Measurements from ENCODE around the gene APBB1IP. TPM values are rescaled to one million over a fixed set of nuclear protein-coding genes. Genes with fewer than 3 reads are reported as not detected.

Gene APBB1IP
- total RNA-seq, 1 donor from 2014 or later: not detected

DNA sequence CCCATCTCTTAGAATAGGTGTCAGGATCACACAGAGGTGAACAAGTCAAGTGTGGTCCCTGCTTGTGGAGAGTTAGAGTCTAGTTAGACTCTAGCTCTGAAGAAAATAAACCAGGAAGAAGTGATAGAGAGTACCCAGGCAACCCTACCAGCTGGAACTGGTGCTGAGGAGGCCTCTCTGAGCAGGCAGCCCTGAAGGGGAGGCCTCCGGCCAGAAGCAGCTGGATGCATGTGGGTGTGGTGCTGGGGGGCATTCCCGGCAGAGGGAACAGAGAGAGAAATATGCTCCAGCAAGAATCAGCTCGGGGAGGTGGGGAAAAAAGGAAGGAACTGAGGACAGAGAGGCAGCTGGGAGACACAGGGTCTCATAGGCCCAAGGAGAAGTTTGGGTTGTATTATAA is 68.6 kb downstream of the APBB1IP start:
- no peak overlapping the region for H3K4me2 ChIP-seq
- no peak for DNase-seq (ENCODE audit: low spot score)
- TF ChIP-seq EZH2phosphoT487 (IDR thresholded peaks at IDR 0.05) (no peak), EZH2 (IDR thresholded peaks at IDR 0.05) (no peak)
- TF ChIP-seq, protein P1, sequence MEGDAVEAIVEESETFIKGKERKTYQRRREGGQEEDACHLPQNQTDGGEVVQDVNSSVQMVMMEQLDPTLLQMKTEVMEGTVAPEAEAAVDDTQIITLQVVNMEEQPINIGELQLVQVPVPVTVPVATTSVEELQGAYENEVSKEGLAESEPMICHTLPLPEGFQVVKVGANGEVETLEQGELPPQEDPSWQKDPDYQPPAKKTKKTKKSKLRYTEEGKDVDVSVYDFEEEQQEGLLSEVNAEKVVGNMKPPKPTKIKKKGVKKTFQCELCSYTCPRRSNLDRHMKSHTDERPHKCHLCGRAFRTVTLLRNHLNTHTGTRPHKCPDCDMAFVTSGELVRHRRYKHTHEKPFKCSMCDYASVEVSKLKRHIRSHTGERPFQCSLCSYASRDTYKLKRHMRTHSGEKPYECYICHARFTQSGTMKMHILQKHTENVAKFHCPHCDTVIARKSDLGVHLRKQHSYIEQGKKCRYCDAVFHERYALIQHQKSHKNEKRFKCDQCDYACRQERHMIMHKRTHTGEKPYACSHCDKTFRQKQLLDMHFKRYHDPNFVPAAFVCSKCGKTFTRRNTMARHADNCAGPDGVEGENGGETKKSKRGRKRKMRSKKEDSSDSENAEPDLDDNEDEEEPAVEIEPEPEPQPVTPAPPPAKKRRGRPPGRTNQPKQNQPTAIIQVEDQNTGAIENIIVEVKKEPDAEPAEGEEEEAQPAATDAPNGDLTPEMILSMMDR (IDR thresholded peaks at IDR 0.05): no peak
- H3K9me3 ChIP-seq (ENCODE audit: low read depth): no peaks in the 10 kb centered on the region
- Mint-ChIP-seq H3K4me3 (no peak overlapping the region), H3K27me3 (ENCODE audit: insufficient read depth, low read depth) (peaks cover 3% of the 10 kb centered on the region), H3K4me1 (no peaks in the 10 kb centered on the region), H3K9me3 (no peaks in the 10 kb centered on the region), H3K36me3 (no peaks in the 10 kb centered on the region), H3K27ac (no peak overlapping the region)
- H3K9ac ChIP-seq: no peak overlapping the region
- no peak overlapping the region for H3K27ac ChIP-seq
- no peaks in the 10 kb centered on the region for H3K79me2 ChIP-seq (ENCODE audit: low read depth)
- H3K36me3 ChIP-seq: no peaks in the 10 kb centered on the region
- no peaks in the 10 kb centered on the region for H3K4me1 ChIP-seq
- no peak overlapping the region for H3K4me3 ChIP-seq
- H4K20me1 ChIP-seq (ENCODE audit: low read depth): no peaks in the 10 kb centered on the region
- H2AFZ ChIP-seq (replicated peaks): no peak overlapping the region
- no peaks in the 10 kb centered on the region for H3K27me3 ChIP-seq
- H3F3A ChIP-seq (ENCODE audit: low read depth): no peaks in the 10 kb centered on the region

- H3K27ac ChIP-seq: no peak overlapping the region
- no peaks in the 10 kb centered on the region for H3F3A ChIP-seq (ENCODE audit: low read depth)
- no peaks in the 10 kb centered on the region for H3K36me3 ChIP-seq
- TF ChIP-seq EZH2 (IDR thresholded peaks at IDR 0.05): no peak
- TF ChIP-seq, protein P1 (IDR thresholded peaks at IDR 0.05): no peak
- TF ChIP-seq EZH2phosphoT487 (IDR thresholded peaks at IDR 0.05): no peak
- no peak overlapping the region for H3K4me2 ChIP-seq
- Mint-ChIP-seq H3K9me3 (peaks cover 2% of the 10 kb centered on the region), H3K4me3 (no peak overlapping the region), H3K36me3 (no peaks in the 10 kb centered on the region), H3K4me1 (no peaks in the 10 kb centered on the region), H3K27ac (no peak overlapping the region), H3K27me3 (ENCODE audit: insufficient read depth, low read depth) (peaks cover 3% of the 10 kb centered on the region)
- H3K9me3 ChIP-seq (ENCODE audit: low read depth): no peaks in the 10 kb centered on the region
- H4K20me1 ChIP-seq (ENCODE audit: low read depth): no peaks in the 10 kb centered on the region
- no peak for DNase-seq (ENCODE audit: low spot score)
- no peaks in the 10 kb centered on the region for H3K79me2 ChIP-seq (ENCODE audit: low read depth)
- no peak overlapping the region for H3K9ac ChIP-seq
- no peaks in the 10 kb centered on the region for H3K4me1 ChIP-seq
- H2AFZ ChIP-seq (replicated peaks): no peak overlapping the region
- no peak overlapping the region for H3K4me3 ChIP-seq
- H3K27me3 ChIP-seq: no peaks in the 10 kb centered on the region
These were observed 69.3 kb downstream of the APBB1IP start for GRCh38 chr10:26507441-26507840.

GRCh38 chr10:26508016-26508415 is 69.9 kb downstream of the APBB1IP start:
- peaks cover 3% of the 10 kb centered on the region for H3K9me3 Mint-ChIP-seq
- no peaks in the 10 kb centered on the region for H4K20me1 ChIP-seq (ENCODE audit: low read depth)
- no peak for DNase-seq (ENCODE audit: low spot score)
- no peaks in the 10 kb centered on the region for H3K79me2 ChIP-seq (ENCODE audit: low read depth)
- no peaks in the 10 kb centered on the region for H3K36me3 Mint-ChIP-seq
- H3F3A ChIP-seq (ENCODE audit: low read depth): no peaks in the 10 kb centered on the region
- H3K4me3 Mint-ChIP-seq: no peak overlapping the region
- TF ChIP-seq EZH2 (IDR thresholded peaks at IDR 0.05): no peak
- no peak for TF ChIP-seq EZH2phosphoT487 (IDR thresholded peaks at IDR 0.05)
- TF ChIP-seq, protein P1 (IDR thresholded peaks at IDR 0.05): no peak
- H3K36me3 ChIP-seq: no peaks in the 10 kb centered on the region
- no peak overlapping the region for H2AFZ ChIP-seq (replicated peaks)
- no peak overlapping the region for H3K27ac ChIP-seq
- no peak overlapping the region for H3K27ac Mint-ChIP-seq
- H3K4me3 ChIP-seq: no peak overlapping the region
- no peak overlapping the region for H3K9ac ChIP-seq
- peaks cover 3% of the 10 kb centered on the region for H3K27me3 Mint-ChIP-seq (ENCODE audit: insufficient read depth, low read depth)
- no peaks in the 10 kb centered on the region for H3K9me3 ChIP-seq (ENCODE audit: low read depth)
- H3K4me2 ChIP-seq: no peak overlapping the region
- H3K4me1 ChIP-seq: no peaks in the 10 kb centered on the region
- no peaks in the 10 kb centered on the region for H3K4me1 Mint-ChIP-seq
- no peaks in the 10 kb centered on the region for H3K27me3 ChIP-seq
